Activated naive CD4-positive, alpha-beta T cell treated with anti-CD3 and anti-CD28 coated beads, Interleukin-2, amount 50 U/mL, for 72 hours (primary cell): ENCODE measurements around the gene MYO18A. TPM values are rescaled to one million over a fixed set of nuclear protein-coding genes. Genes with fewer than 3 reads are reported as not detected.
A peak's percentile ranks its signal among the peaks of the same experiment; 100 is the strongest.
"Not testable (repeated sequence)": the region's sequence is repeated elsewhere in the genome, so short reads cannot be mapped to it uniquely, and the experiment has no call there.

Experiments used
- ATAC-seq, 2 donors: fragments of 150-1000 bp; cut with Tn5 transposase; 2 replicates each; pipeline ENCODE4 v1.10.0; 2021; ENCODE audit warnings: mild to moderate bottlenecking in 2 of 2, moderate library complexity in 2 of 2
- DNase-seq, 2 donors: peaks; one replicate each; pipeline ENCODE4 v3.0.0; 2021 to 2022; ENCODE audit warnings: low spot score in 2 of 2
- H3K27ac Mint-ChIP-seq, 2 donors: one replicate each; pipeline ENCODE4 v1.8.0; 2022; ENCODE audit warnings: mild to moderate bottlenecking in 2 of 2, mixed read lengths in 2 of 2
- H3K36me3 Mint-ChIP-seq, 2 donors: one replicate each; pipeline ENCODE4 v1.8.0; 2022; ENCODE audit warnings: mixed read lengths in 2 of 2
- H3K9me3 Mint-ChIP-seq, 2 donors: one replicate each; pipeline ENCODE4 v1.8.0; 2022; ENCODE audit warnings: mixed read lengths in 2 of 2
- total RNA-seq, 2 donors: library from RNA; stranded (reverse); gene quantifications; one replicate each; pipeline ENCODE4 v1.2.3, GENCODE V29; 2022

Gene MYO18A
- total RNA-seq: 10 to 100 TPM; 38.8 to 62.8 TPM

GRCh38 chr17:29180034-29180787 is at the start of gene MYO18A:
Gene MYO18A (minus strand): TSS chr17:29180398. CDS start chr17:29166940, 13,458 bp downstream.
- DNase-seq (peak; percentile 85 to 86), ATAC-seq (peak; percentile 92 to 93)
- Mint-ChIP-seq H3K36me3 (no peaks in the 10 kb centered on the region), H3K27ac (peak within 1 kb of the TSS in 1 of 2 donors; percentile 74), H3K9me3 (no peaks in the 10 kb centered on the region)

GRCh38 chr17:29225396-29225795 is 45.2 kb upstream of the MYO18A start:
- no peak for DNase-seq
- H3K36me3 Mint-ChIP-seq: no peaks in the 10 kb centered on the region
- no peak for ATAC-seq
- H3K9me3 Mint-ChIP-seq: no peaks in the 10 kb centered on the region
- no peak overlapping the region for H3K27ac Mint-ChIP-seq

- H3K27ac Mint-ChIP-seq, DNase-seq, H3K36me3 Mint-ChIP-seq, ATAC-seq, H3K9me3 Mint-ChIP-seq: not testable (repeated sequence)
Measured at GRCh38 chr17:29221338-29221737, 41.1 kb upstream of the MYO18A start.

DNA sequence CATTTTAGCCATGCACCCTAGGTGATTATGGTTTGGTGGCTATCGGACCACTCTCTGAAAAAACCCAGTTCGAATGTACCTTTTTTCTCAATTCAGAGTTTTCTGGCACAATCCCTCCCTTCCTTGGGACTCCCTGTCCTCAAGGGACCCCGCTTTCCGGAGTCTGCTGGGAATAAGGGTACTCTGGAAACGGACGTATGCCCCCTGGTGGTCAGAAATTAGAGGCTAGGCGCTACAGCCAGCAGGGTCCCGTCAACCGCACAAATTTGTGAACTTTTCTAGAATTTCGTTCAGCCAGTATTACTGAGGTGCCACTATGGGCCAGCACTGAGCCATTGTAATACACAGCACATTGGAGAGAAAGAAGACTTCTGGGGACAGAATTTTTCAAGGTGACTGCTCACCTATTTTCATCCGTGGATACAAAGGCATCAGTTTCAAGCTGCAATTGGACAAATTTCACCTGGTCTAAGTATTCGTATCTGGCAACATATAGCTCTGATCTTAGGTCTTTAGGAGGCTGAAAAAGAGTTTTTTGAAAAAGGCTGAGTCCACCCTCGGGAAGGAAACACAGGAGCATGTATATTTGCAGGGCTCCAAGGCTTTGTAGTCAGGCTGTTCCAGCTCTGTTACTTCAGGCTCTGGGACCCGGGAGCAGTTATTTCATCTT is 39.3 kb upstream of the MYO18A start:
- Mint-ChIP-seq H3K9me3 (no peaks in the 10 kb centered on the region), H3K27ac (no peak overlapping the region), H3K36me3 (no peaks in the 10 kb centered on the region)
- peak; percentile 96 to 97 for ATAC-seq
- DNase-seq: peak; percentile 67 to 79

DNA sequence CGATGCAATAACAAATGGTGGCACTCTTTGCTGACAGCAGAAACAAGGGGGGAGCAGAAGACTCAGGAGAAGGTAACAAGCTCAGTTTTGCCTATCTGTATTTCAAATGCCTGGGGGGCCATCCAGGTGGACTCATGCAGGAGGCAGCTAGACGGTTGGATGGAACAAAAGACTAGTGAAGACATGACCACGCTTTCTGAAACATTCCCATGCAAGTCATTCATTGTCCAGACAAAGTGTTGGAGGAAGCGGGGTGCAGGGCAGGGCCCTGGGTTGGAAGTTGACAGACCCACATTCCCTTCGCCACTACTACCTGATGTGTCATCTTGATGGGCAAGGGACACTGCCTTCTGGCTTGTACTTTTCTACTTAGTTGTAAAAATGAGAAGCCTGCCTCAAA is 36.7 kb upstream of the MYO18A start:
- no peak for ATAC-seq
- Mint-ChIP-seq H3K36me3 (no peaks in the 10 kb centered on the region), H3K27ac (no peak overlapping the region), H3K9me3 (no peaks in the 10 kb centered on the region)
- DNase-seq: no peak

DNA sequence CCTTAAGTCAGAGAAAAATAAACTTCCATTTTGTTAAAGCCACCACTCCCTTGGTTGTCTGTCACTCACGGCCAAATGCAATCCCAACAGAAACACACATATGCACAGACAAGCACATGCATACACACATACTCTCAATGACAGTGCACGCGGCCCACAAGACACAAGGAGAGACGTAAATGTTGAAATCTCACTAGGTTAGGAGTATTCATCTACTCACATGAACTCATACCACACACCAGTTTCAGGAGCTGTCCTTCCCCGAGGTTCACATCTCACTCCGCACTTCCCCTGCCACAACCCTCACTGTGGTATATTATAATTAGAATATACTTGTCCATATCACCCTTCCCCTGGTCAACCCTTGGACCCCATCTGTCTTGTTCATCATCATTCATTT is 36.0 kb upstream of the MYO18A start:
- Mint-ChIP-seq H3K36me3 (no peaks in the 10 kb centered on the region), H3K27ac (no peak overlapping the region), H3K9me3 (no peaks in the 10 kb centered on the region)
- DNase-seq (no peak), ATAC-seq (no peak)

DNA sequence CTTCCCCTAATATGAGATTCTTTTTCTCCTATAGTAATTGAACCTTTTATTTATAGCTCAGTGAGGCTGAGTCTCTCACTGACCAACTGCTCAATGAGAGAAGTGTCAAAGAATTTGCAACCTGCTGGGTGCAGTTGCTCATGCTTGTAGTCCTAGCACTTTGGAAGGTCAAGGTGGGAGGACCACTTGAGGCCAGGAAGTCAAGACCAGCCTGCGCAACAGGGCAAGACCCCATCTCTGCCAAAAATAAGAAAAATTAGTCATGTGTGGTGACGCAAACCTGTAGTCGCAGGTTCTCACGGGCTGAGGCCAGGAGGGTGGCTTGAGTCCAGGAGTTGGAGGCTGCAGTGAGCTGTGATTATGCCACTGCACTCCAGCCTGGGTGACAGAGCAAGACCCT is 35.5 kb upstream of the MYO18A start:
- H3K36me3 Mint-ChIP-seq: no peaks in the 10 kb centered on the region
- ATAC-seq (no peak), DNase-seq (no peak)
- H3K9me3 Mint-ChIP-seq: no peaks in the 10 kb centered on the region
- no peak overlapping the region for H3K27ac Mint-ChIP-seq

GRCh38 chr17:29215174-29215573 is 35.0 kb upstream of the MYO18A start:
- ATAC-seq: no peak
- H3K9me3 Mint-ChIP-seq: no peaks in the 10 kb centered on the region
- no peaks in the 10 kb centered on the region for H3K36me3 Mint-ChIP-seq
- DNase-seq: no peak
- no peak overlapping the region for H3K27ac Mint-ChIP-seq

DNA sequence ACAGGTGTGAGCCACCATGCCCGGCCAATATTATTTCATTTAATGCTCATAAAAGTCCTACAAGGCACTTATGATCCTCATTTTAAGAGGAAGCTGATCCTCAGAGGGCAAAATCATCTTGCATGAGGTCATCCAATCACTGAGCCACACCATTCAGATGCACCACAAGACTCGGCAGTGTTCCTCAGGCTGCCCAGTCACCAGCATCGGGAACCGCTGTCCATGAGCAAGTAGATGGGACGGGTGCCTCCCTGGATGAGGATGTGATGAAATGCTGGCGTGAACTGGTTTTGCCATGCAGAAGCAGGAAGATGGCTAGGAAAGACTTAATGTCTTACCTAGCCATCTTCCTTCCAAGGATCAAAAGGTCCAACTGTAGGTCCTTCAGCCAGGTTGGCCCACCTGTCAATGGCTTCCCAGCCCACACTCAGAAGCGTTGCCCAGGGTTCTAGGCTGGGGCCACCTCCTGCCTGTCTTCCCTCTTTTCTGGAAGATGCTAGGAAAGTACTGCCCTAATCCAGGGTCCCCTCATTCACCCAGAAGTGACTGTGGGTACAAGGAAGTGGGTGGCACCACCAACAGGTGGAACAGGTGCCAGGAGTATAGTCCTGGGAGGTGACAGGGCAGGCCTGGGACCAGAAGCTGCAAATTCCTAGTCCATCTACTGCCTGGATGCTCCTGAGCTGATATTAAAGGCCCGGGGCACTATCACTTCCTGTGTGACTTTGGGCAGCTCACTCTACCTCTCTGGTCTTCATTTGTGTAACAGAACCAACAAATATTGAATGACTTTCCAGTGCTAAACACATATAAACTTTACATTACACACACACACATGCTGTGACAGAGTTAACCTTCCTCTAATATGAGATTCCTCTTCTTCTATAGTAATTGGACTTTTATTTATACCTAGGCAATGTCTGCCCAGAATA is 34.3 kb upstream of the MYO18A start:
- Mint-ChIP-seq H3K27ac (no peak overlapping the region), H3K36me3 (no peaks in the 10 kb centered on the region), H3K9me3 (no peaks in the 10 kb centered on the region)
- DNase-seq (no peak), ATAC-seq (no peak)

GRCh38 chr17:29212681-29213121 is 32.5 kb upstream of the MYO18A start:
- ATAC-seq (no peak), DNase-seq (no peak)
- no peak overlapping the region for H3K27ac Mint-ChIP-seq
- no peaks in the 10 kb centered on the region for H3K9me3 Mint-ChIP-seq
- H3K36me3 Mint-ChIP-seq: no peaks in the 10 kb centered on the region

GRCh38 chr17:29212094-29212631 is 32.0 kb upstream of the MYO18A start:
- no peaks in the 10 kb centered on the region for H3K36me3 Mint-ChIP-seq
- ATAC-seq (no peak), DNase-seq (no peak)
- H3K27ac Mint-ChIP-seq: no peak overlapping the region
- H3K9me3 Mint-ChIP-seq: no peaks in the 10 kb centered on the region

DNA sequence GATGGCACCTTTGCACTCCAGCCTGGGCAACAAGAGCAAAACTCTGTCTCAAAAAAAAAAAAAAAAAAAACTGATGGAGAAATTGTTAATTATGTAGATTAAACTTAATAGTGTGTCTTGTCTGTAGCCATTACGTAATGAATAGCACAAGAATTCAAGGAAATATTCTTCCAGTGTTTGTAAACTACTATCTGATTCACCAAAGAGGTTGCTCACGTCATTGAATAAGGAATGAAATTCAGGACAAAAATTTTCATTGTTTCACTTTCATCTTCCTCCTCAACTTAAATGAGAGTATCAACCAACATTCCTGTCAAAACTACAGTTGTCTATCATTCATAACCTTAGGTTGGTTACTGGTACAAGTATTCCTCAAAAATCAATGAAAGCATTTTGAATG is 30.7 kb upstream of the MYO18A start:
- DNase-seq: no peak
- H3K9me3 Mint-ChIP-seq: no peaks in the 10 kb centered on the region
- ATAC-seq: no peak
- H3K36me3 Mint-ChIP-seq: no peaks in the 10 kb centered on the region
- no peak overlapping the region for H3K27ac Mint-ChIP-seq

DNA sequence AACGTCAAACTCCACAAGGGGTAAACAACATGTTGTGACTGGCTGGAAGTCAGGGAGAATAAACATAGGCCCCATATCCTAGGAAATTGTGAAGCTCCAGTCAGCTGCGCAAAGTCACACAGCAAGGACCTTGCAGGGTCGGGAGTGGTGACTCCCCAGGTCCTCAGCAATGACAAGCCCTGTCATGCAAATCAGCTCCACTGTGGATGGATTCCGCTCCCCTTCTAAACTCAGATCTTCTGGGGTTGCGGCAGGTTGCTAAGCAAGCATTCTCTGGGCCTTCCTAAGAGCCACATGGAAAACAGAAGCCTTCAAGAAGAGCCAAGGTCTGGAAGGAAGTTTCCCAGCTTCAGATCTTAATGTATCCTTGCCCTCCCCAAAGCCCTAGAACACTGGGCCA is 28.9 kb upstream of the MYO18A start:
- Mint-ChIP-seq H3K27ac (no peak overlapping the region), H3K9me3 (no peaks in the 10 kb centered on the region), H3K36me3 (no peaks in the 10 kb centered on the region)
- ATAC-seq (no peak), DNase-seq (no peak)

GRCh38 chr17:29207975-29208374 is 27.8 kb upstream of the MYO18A start:
- H3K36me3 Mint-ChIP-seq: no peaks in the 10 kb centered on the region
- H3K9me3 Mint-ChIP-seq: no peaks in the 10 kb centered on the region
- H3K27ac Mint-ChIP-seq: no peak overlapping the region
- no peak for ATAC-seq
- DNase-seq: no peak

DNA sequence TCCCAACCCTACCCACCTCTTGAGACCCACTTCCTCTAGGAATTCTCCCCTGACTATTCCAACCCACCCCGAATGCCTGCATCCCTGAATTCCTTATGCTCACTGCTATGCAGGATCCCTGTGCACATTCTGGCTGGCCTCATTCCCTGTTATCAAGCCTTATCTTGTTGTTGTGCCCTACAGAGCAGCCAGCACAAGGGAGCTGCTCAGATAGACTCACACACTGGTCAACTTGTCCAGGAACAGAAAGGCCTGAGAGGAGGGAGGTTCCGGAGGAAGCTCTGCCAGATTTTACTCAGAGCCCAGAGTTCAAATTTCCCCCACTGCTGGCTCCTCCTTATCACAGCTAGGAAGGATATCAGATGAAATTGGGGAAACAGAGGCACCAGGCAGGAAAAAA is 24.8 kb upstream of the MYO18A start:
- Mint-ChIP-seq H3K9me3 (no peaks in the 10 kb centered on the region), H3K27ac (no peak overlapping the region), H3K36me3 (no peaks in the 10 kb centered on the region)
- DNase-seq: no peak
- ATAC-seq: no peak

- not testable (repeated sequence) for ATAC-seq, H3K9me3 Mint-ChIP-seq, DNase-seq, H3K36me3 Mint-ChIP-seq, H3K27ac Mint-ChIP-seq
Measured at GRCh38 chr17:29204068-29204804, 24.0 kb upstream of the MYO18A start.
